Tibial nerve (tissue), 4 donors: ENCODE measurements around the gene EPN1. TPM values are rescaled to one million over a fixed set of nuclear protein-coding genes. Genes with fewer than 3 reads are reported as not detected.
A peak's percentile ranks its signal among the peaks of the same experiment; 100 is the strongest.

ENCODE experiments used
- DNase-seq, 2 donors: peaks; one replicate each; pipeline ENCODE4 v3.0.0-alpha.2; 2019; ENCODE audit warnings: low spot score in 2 of 2
- H3K27ac ChIP-seq, 4 donors: fragments of 200-600 bp; sonication (generic) in 3 of 4; one replicate each; pipeline ENCODE4 v1.5.1; 2017 to 2019; ENCODE audit warnings: mild to moderate bottlenecking in 1 of 4
- H3K27me3 ChIP-seq, 2 donors: fragments of 200-600 bp; sonication (generic) in 1 of 2; one replicate each; pipeline versions ENCODE4 v1.5.1 to v1.6.0; 2017 to 2019
- H3K36me3 ChIP-seq, 3 donors: fragments of 200-600 bp; sonication (generic); one replicate each; pipeline ENCODE4 v1.5.1; 2018 to 2019
- H3K4me1 ChIP-seq, 4 donors: fragments of 200-600 bp; sonication (generic) in 3 of 4; one replicate each; pipeline ENCODE4 v1.5.1; 2017 to 2019
- H3K4me3 ChIP-seq, 4 donors: fragments of 200-600 bp; sonication (generic) in 3 of 4; one replicate each; pipeline ENCODE4 v1.5.1; 2017 to 2019; ENCODE audit warnings: mild to moderate bottlenecking in 1 of 4, moderate library complexity in 1 of 4
- H3K9me3 ChIP-seq, 4 donors: fragments of 200-600 bp; sonication (generic) in 3 of 4; one replicate each; pipeline ENCODE4 v1.5.1; 2017 to 2019
- CTCF ChIP-seq, 5 experiments: fragments of 200-600 bp in 3 of 5; fragments of 450-650 bp in 2 of 5; sonication (generic) in 3 of 5; IDR thresholded peaks; one replicate each; pipeline ENCODE4 v1.5.1; 2016 to 2019; ENCODE audit warnings: antibody characterized with exemption in 5 of 5, mild to moderate bottlenecking in 3 of 5, moderate library complexity in 2 of 5
- EP300 ChIP-seq, 2 donors: sonication (generic); formaldehyde crosslinking; IDR thresholded peaks; one replicate each; pipeline ENCODE4 v1.6.1; 2017; ENCODE audit warnings: antibody characterized with exemption in 2 of 2, mild to moderate bottlenecking in 1 of 2
- POLR2A ChIP-seq, 2 donors: fragments of 450-650 bp; IDR thresholded peaks; one replicate each; pipeline ENCODE4 v1.6.1; 2017; ENCODE audit warnings: antibody characterized with exemption in 2 of 2, mild to moderate bottlenecking in 2 of 2, moderate library complexity in 2 of 2
- WGBS, 2 donors: methylation state at CpG; one replicate each; pipeline ENCODE4 v1.1.5; 2018; 5-methylcytosine and 5-hydroxymethylcytosine counted together
- total RNA-seq, 4 donors: library from RNA; depleted of rRNA; stranded (reverse); fragments of >200 nt; gene quantifications; one replicate each; pipeline ENCODE4 v1.1.0, GENCODE V29; 2016

The EPN1 gene
- total RNA-seq, 4 donors from 2014 or later: 92.0 to 164 (median 118) TPM

GRCh38 chr19:55643887-55644176, 31.2 kb upstream of the EPN1 start:
- H3K4me1 ChIP-seq: peaks cover 0 to 80% (median 47%) of the 10 kb centered on the region in 4 donors
- no peaks in the 10 kb centered on the region for H3K9me3 ChIP-seq
- WGBS, 2 donors: 0 to 1% methylated on average over 15 of the region's 15 CpGs
- H3K27me3 ChIP-seq: no peaks in the 10 kb centered on the region
- TF ChIP-seq EP300 (IDR thresholded peaks at IDR 0.05) (no peak), CTCF (IDR thresholded peaks at IDR 0.05) (no peak), POLR2A (IDR thresholded peaks at IDR 0.05) (no peak)
- H3K4me3 ChIP-seq: peak overlapping the region; percentile 62 to 93 (median 90)
- H3K36me3 ChIP-seq: peaks cover 0 to 16% (median 0%) of the 10 kb centered on the region in 3 donors
- no peak for DNase-seq
- H3K27ac ChIP-seq: peak overlapping the region; percentile 55 to 98 (median 96)

- TF ChIP-seq EP300 (IDR thresholded peaks at IDR 0.05) (no peak), CTCF (IDR thresholded peaks at IDR 0.05) (no peak), POLR2A (IDR thresholded peaks at IDR 0.05) (no peak)
- no peak for DNase-seq
- Histone ChIP-seq H3K4me3 (peak overlapping the region; percentile 62 to 93 (median 90)), H3K4me1 (peaks cover 0 to 80% (median 48%) of the 10 kb centered on the region in 4 donors), H3K9me3 (no peaks in the 10 kb centered on the region), H3K36me3 (peaks cover 0 to 16% (median 0%) of the 10 kb centered on the region in 3 donors), H3K27ac (peak overlapping the region in 3 of 4 donors; percentile 95 to 98 (median 98)), H3K27me3 (no peaks in the 10 kb centered on the region)
- 46 to 47% methylated on average over 12 of the region's 12 CpGs for WGBS, 2 donors
Measured at GRCh38 chr19:55644191-55644833, 30.7 kb upstream of the EPN1 start.

GRCh38 chr19:55644842-55645511, 30.0 kb upstream of the EPN1 start:
- H3K4me1 ChIP-seq: peaks cover 0 to 80% (median 42%) of the 10 kb centered on the region in 4 donors
- DNase-seq: no peak
- H3K9me3 ChIP-seq: no peaks in the 10 kb centered on the region
- WGBS, 2 donors: 89 to 92% methylated on average over 28 of the region's 28 CpGs
- no peaks in the 10 kb centered on the region for H3K27me3 ChIP-seq
- peak overlapping the region in 2 of 4 donors; percentile 88 to 93 for H3K4me3 ChIP-seq
- no peak overlapping the region for H3K27ac ChIP-seq
- peaks cover 0 to 16% (median 0%) of the 10 kb centered on the region in 3 donors for H3K36me3 ChIP-seq
- TF ChIP-seq POLR2A (IDR thresholded peaks at IDR 0.05) (no peak), CTCF (IDR thresholded peaks at IDR 0.05) (no peak), EP300 (IDR thresholded peaks at IDR 0.05) (no peak)

GRCh38 chr19:55645512-55645881, 29.5 kb upstream of the EPN1 start:
- no peak overlapping the region for H3K4me3 ChIP-seq
- DNase-seq: no peak
- TF ChIP-seq CTCF (IDR thresholded peaks at IDR 0.05) (no peak), POLR2A (IDR thresholded peaks at IDR 0.05) (no peak), EP300 (IDR thresholded peaks at IDR 0.05) (no peak)
- peaks cover 0 to 77% (median 37%) of the 10 kb centered on the region in 4 donors for H3K4me1 ChIP-seq
- H3K36me3 ChIP-seq: peaks cover 0 to 21% (median 0%) of the 10 kb centered on the region in 3 donors
- whole genome bisulfite sequencing, 2 donors: 65 to 68% methylated on average over 5 of the region's 5 CpGs
- H3K9me3 ChIP-seq: no peaks in the 10 kb centered on the region
- H3K27ac ChIP-seq: no peak overlapping the region
- no peaks in the 10 kb centered on the region for H3K27me3 ChIP-seq
